GM12891 (cell line): Measurements from ENCODE around the gene GSTP1.

Source experiments
- POLR2A ChIP-seq: IDR thresholded peaks from 2 replicates; pipeline ENCODE4 v1.6.1; 2011; ENCODE audit warnings: low read depth, low read length, control low read depth
- POLR2AphosphoS5 ChIP-seq: IDR thresholded peaks from 2 replicates; pipeline ENCODE4 v1.6.1; 2011; ENCODE audit warnings: low read depth, low read length, control low read depth

- TF ChIP-seq POLR2A (no peak), POLR2AphosphoS5 (no peak)
Measured at GRCh38 chr11:67572305-67572704, 11.3 kb upstream of the GSTP1 start.
